ENCODE data around the gene WRAP53.

WRAP53 gene

GRCh38 chr17:7747635-7748071 lies 59.4 kb downstream of the WRAP53 start:
- no peak for DNase-seq

DNA sequence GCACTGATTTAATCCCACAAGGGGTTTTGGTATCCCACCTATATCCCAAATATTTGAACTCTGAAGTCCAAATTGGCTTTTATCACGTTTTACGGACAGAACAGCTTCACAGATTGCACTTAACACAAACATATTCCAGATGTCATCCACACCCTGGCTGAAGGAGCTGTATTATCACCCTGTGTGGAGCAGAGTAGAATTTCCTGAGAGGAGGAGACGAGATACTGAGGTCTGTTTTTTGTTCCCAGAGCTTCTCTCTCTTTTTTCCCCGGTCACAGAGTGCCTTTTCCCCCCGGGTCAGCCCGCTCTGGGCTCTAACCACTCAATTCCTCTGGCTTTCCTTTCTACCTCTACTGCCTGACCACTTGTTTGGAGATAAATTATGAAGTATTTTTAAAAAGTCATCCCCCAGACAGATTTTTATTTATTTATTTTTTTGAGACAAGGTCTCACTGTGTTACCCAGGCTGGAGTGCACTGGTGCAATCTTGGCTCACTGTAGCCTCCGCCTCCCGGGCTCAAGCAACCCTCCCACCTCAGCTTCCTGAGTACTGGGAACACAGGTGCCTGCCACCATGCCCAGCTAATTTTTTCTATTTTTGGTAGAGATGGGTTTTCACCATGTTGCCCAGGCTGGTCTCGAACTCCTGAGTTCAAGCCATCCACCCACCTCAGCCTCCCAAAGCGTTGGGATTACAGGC lies 59.9 kb downstream of the WRAP53 start:
- DNase-seq, result no peak

DNA sequence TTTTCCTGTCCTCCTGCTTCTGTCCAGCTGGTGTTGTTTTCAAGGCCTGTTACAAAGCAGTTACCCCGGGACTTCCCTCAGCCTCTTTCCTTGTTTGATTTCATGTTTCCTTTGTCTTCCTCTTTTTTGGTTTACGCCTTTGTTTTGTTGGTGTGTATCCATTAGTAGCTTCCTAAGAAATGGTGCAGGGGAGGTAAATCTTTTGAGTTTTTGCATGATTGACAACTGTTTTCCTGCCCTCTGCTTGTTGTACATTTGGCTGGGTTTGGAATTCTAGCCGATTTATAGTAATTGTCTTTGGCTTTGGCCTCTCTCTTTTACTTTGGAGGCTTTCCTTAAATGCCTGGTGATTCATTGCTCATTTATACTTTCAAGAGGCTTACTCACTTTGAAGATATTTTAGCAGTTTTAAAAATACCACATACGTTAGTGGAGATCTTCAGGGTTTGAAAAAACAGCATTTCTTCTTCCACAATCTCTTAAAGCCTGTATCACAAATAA lies 62.1 kb downstream of the WRAP53 start:
- DNase-seq, result no peak
